Naive thymus-derived CD8-positive, alpha-beta T cell (primary cell): ENCODE results near the gene CALHM3. TPM values are rescaled to one million over a fixed set of nuclear protein-coding genes. Genes with fewer than 3 reads are reported as not detected.

Source experiments
- ATAC-seq, 2 donors: fragments of 150-1000 bp; cut with Tn5 transposase in 1 of 2; sonication (Bioruptor Pico), chemical (Tn5 transposase) in 1 of 2; 1 replicate in 1 of 2; 2 replicates in 1 of 2; pipeline ENCODE4 v1.10.0; 2021; ENCODE audit warnings: mild to moderate bottlenecking in 2 of 2, moderate library complexity in 2 of 2
- POLR2A ChIA-PET: fragments of 350-600 bp; sonication (Branson Sonifier 250); formaldehyde crosslinking; loops from one replicate; lab custom pipeline; 2021; ENCODE audit warnings: antibody characterized with exemption; lab: Charles Lee
- DNase-seq, 10 donors: peaks; one replicate each; pipeline versions ENCODE4 v3.0.0 to v3.0.0-alpha.2; 2020 to 2022
- H3K27ac Mint-ChIP-seq, 10 donors: one replicate each; pipeline ENCODE4 v1.8.0; 2020 to 2022; ENCODE audit warnings: mild to moderate bottlenecking in 10 of 10, mixed read lengths in 10 of 10, moderate library complexity in 4 of 10, inconsistent platforms in 1 of 10
- H3K27me3 Mint-ChIP-seq, 5 donors: one replicate each; pipeline ENCODE4 v1.8.0; 2021 to 2022; ENCODE audit warnings: mixed read lengths in 5 of 5
- H3K36me3 Mint-ChIP-seq, 3 donors: one replicate each; pipeline ENCODE4 v1.8.0; 2020 to 2022; ENCODE audit warnings: mixed read lengths in 3 of 3, mild to moderate bottlenecking in 2 of 3, inconsistent platforms in 1 of 3
- H3K4me1 Mint-ChIP-seq, 4 donors: one replicate each; pipeline ENCODE4 v1.8.0; 2021 to 2022; ENCODE audit warnings: mixed read lengths in 4 of 4
- H3K4me3 Mint-ChIP-seq, 10 donors: one replicate each; pipeline ENCODE4 v1.8.0; 2020 to 2022; ENCODE audit warnings: mild to moderate bottlenecking in 10 of 10, mixed read lengths in 10 of 10, moderate library complexity in 6 of 10, inconsistent platforms in 1 of 10
- H3K9me3 Mint-ChIP-seq, 9 donors: one replicate each; pipeline ENCODE4 v1.8.0; 2020 to 2022; ENCODE audit warnings: mixed read lengths in 9 of 9, mild to moderate bottlenecking in 3 of 9, inconsistent platforms in 1 of 9, moderate library complexity in 1 of 9
- polyA plus RNA-seq, 3 donors: library from polyadenylated mRNA; unstranded; fragments of 300-500 nt; fragmentation: Illumina TruSeq; gene quantifications; one replicate each; pipeline ENCODE4 v1.2.3, GENCODE V29; 2021
- total RNA-seq, 8 experiments: library from RNA in 2 of 8; stranded (reverse) in 2 of 8; gene quantifications; one replicate each; pipeline ENCODE4 v1.2.3 and lab custom pipeline; 2021 to 2026

CALHM3 gene
- total and polyA plus RNA-seq, 5 experiments from 2014 or later, result not detected

GRCh38 chr10:103451091-103451813, 27.8 kb downstream of the CALHM3 start:
- H3K27me3 Mint-ChIP-seq, result no peaks in the 10 kb centered on the region
- no peaks in the 10 kb centered on the region for H3K9me3 Mint-ChIP-seq
- peak overlapping the region; percentile 85 to 96 (median 90) for H3K4me3 Mint-ChIP-seq
- H3K27ac Mint-ChIP-seq, result peak overlapping the region; percentile 76 to 94 (median 90)
- peaks cover 26 to 57% (median 55%) of the 10 kb centered on the region in 4 donors for H3K4me1 Mint-ChIP-seq
- peak in 7 of 10 donors; percentile 27 to 46 (median 44) for DNase-seq
- POLR2A ChIA-PET, result interaction anchor here (0.6 to 2.5 kb wide), 8 partner anchors 8 to 155 kb away, joined by 3 to 18 read pairs (median 4); no protein-coding TSS in a partner anchor
- H3K36me3 Mint-ChIP-seq, result peaks cover 0 to 32% (median 0%) of the 10 kb centered on the region in 3 donors
- ATAC-seq, result peak; percentile 78 to 81

GRCh38 chr10:103450201-103450695, 28.8 kb downstream of the CALHM3 start:
- ATAC-seq, result no peak
- peak overlapping the region; percentile 28 to 96 (median 90) for H3K4me3 Mint-ChIP-seq
- no peaks in the 10 kb centered on the region for H3K9me3 Mint-ChIP-seq
- peaks cover 24 to 59% (median 55%) of the 10 kb centered on the region in 4 donors for H3K4me1 Mint-ChIP-seq
- no peaks in the 10 kb centered on the region for H3K27me3 Mint-ChIP-seq
- no peak for DNase-seq
- H3K27ac Mint-ChIP-seq, result peak overlapping the region in 8 of 10 donors; percentile 48 to 93 (median 88)
- POLR2A ChIA-PET, result interaction anchor here (0.8 to 1.2 kb wide), 3 partner anchors 23 to 53 kb away, joined by 3 to 4 read pairs (median 3); no protein-coding TSS in a partner anchor
- peaks cover 0 to 42% (median 0%) of the 10 kb centered on the region in 3 donors for H3K36me3 Mint-ChIP-seq

DNA sequence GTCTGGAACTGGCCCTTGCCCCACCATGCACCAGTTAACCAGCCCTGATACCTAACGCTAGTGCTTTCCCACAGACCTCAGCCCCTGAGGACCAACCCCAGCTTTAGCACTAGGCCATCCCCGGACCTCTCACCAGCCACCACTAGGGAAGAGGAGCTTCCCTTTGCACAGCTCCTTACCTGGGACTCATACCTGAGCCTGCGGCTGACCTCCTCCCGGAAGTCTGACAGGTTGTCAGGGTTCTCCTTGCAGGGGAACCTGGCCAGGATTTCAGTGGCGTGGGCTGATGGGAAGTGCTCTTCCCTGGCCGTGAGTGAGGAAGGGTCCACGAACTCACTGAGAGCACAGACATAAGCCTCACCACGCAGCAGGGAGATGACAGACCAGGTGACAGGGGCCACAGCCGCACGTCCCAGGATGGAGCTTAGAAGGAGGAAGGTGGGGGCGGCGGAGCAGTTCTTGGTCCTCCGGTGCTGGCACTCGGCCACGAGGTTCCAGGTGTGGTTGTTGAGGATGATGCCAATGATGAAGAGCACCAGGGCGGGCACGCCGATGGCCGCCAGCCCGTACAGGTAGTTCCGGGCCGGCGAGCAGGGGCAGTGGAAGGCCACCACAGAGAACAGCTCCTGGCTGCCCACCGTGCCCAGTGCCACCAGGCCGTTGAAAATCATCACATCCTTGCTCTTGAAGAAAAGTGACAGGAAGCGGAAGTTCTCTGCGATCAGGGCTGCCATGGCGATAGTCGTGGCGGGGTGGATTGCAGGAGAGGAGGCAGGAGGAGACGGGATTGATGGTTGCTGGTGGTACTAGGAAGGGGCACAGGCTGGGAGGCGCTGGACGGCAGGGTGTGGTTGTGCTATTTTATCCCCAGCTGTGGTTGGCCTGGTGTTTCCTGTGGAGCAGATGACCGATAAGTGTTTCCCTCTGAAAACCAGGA, 29.6 kb downstream of the CALHM3 start:
- peak overlapping the region; percentile 5 to 92 (median 82) for H3K27ac Mint-ChIP-seq
- no peaks in the 10 kb centered on the region for H3K9me3 Mint-ChIP-seq
- ATAC-seq, result no peak
- H3K36me3 Mint-ChIP-seq, result peaks cover 0 to 48% (median 0%) of the 10 kb centered on the region in 3 donors
- no peak for DNase-seq
- H3K27me3 Mint-ChIP-seq, result no peaks in the 10 kb centered on the region
- POLR2A ChIA-PET, result interaction anchor here (0.6 to 1.2 kb wide), 5 partner anchors 8 to 52 kb away, joined by 3 read pairs; no protein-coding TSS in a partner anchor
- H3K4me1 Mint-ChIP-seq, result peaks cover 27 to 59% (median 56%) of the 10 kb centered on the region in 4 donors
- peak overlapping the region in 9 of 10 donors; percentile 15 to 96 (median 85) for H3K4me3 Mint-ChIP-seq

DNA sequence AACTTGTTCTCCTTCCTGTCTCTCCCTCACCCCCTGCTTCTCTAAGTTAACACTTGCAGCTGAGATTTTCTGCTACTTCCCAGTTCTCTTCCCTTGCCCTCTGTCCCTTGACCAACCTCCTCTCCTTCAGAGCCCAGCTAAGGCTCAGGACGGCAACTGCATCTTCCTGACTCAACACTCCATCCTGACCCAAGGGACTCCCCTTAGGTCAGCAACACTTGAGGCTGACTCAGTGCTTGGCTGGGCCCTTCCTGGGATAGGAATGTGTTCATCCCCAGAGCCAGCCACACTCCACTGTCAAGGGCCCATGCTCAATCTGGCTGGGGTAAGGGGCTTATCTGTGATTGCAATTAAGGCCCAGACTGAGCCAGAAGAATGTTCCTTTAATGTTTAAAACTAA, 30.3 kb downstream of the CALHM3 start:
- peak overlapping the region in 4 of 10 donors; percentile 29 to 96 (median 61) for H3K4me3 Mint-ChIP-seq
- DNase-seq (no peak), ATAC-seq (no peak)
- no peaks in the 10 kb centered on the region for H3K27me3 Mint-ChIP-seq
- peaks cover 27 to 57% (median 54%) of the 10 kb centered on the region in 4 donors for H3K4me1 Mint-ChIP-seq
- H3K9me3 Mint-ChIP-seq, result no peaks in the 10 kb centered on the region
- POLR2A ChIA-PET, result interaction anchor here (0.6 to 1.2 kb wide), 3 partner anchors 9 to 26 kb away, joined by 3 read pairs; no protein-coding TSS in a partner anchor
- H3K27ac Mint-ChIP-seq, result peak overlapping the region; percentile 5 to 92 (median 85)
- peaks cover 0 to 55% (median 0%) of the 10 kb centered on the region in 3 donors for H3K36me3 Mint-ChIP-seq

DNA sequence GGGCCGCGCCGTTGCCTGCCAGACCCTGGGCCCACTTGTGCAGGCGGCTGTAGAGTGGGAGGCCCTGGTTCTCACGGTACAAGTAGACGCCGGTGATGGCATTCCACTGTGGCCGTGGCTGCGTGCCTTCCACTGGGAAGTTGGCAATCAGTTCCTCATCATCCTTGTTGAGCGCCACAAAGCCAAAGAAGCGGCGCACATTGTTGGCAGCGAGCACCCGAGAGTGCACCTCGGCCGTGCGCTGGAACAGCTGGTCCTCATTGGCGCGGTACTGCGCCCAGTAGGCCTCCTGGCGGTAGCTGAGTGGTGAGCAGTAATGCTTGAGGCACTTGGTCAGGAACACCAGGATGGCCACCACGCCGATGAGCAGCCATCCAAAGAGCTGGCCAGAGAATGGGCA, 31.9 kb downstream of the CALHM3 start:
- POLR2A ChIA-PET, result interaction anchor here (1.4 kb wide), 1 partner anchor 24 kb away, joined by 4 read pairs; no protein-coding TSS in a partner anchor
- peaks cover 0 to 68% (median 3%) of the 10 kb centered on the region in 3 donors for H3K36me3 Mint-ChIP-seq
- ATAC-seq (no peak), DNase-seq (no peak)
- no peaks in the 10 kb centered on the region for H3K9me3 Mint-ChIP-seq
- peaks cover 24 to 46% (median 42%) of the 10 kb centered on the region in 4 donors for H3K4me1 Mint-ChIP-seq
- no peaks in the 10 kb centered on the region for H3K27me3 Mint-ChIP-seq
- H3K4me3 Mint-ChIP-seq, result no peak overlapping the region
- H3K27ac Mint-ChIP-seq, result peak overlapping the region in 4 of 10 donors; percentile 36 to 87 (median 64)

GRCh38 chr10:103445767-103446567, 33.1 kb downstream of the CALHM3 start:
- Mint-ChIP-seq H3K4me3 (no peak overlapping the region), H3K27ac (peak overlapping the region in 3 of 10 donors; percentile 48 to 84 (median 69)), H3K9me3 (no peaks in the 10 kb centered on the region), H3K4me1 (peaks cover 21 to 38% (median 35%) of the 10 kb centered on the region in 4 donors), H3K36me3 (peaks cover 0 to 81% (median 3%) of the 10 kb centered on the region in 3 donors), H3K27me3 (no peaks in the 10 kb centered on the region)
- DNase-seq (no peak), ATAC-seq (no peak)
- POLR2A ChIA-PET, result interaction anchor here (1.4 kb wide), 1 partner anchor 25 kb away, joined by 4 read pairs; no protein-coding TSS in a partner anchor

DNA sequence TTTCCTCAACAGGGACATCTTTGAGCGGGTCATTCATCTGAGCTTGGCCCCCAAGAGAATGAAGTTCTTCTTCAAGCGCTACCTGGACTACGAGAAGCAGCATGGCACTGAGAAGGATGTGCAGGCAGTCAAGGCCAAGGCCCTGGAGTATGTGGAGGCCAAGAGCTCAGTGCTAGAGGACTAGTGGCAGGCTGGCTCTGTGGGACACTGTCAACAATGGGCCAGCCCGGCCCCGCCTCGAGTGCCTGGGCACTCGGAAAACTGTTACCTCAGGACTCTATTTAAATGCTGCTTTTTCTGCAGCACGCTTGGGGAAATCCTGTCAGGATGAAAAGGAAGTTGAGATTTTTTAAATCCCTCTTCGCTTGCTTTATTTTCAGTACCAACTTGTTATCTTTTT, 33.7 kb downstream of the CALHM3 start:
- DNase-seq (no peak), ATAC-seq (no peak)
- Mint-ChIP-seq H3K27ac (peak overlapping the region in 4 of 10 donors; percentile 37 to 74 (median 46)), H3K36me3 (peaks cover 0 to 87% (median 3%) of the 10 kb centered on the region in 3 donors), H3K4me3 (no peak overlapping the region), H3K9me3 (no peaks in the 10 kb centered on the region), H3K4me1 (peaks cover 19 to 32% (median 29%) of the 10 kb centered on the region in 4 donors), H3K27me3 (no peaks in the 10 kb centered on the region)
- POLR2A ChIA-PET, result no interaction called here

GRCh38 chr10:103444478-103444877, 34.6 kb downstream of the CALHM3 start:
- POLR2A ChIA-PET, result no interaction called here
- H3K4me3 Mint-ChIP-seq, result no peak overlapping the region
- no peaks in the 10 kb centered on the region for H3K9me3 Mint-ChIP-seq
- no peak for DNase-seq
- H3K27me3 Mint-ChIP-seq, result no peaks in the 10 kb centered on the region
- H3K4me1 Mint-ChIP-seq, result peaks cover 13 to 23% (median 20%) of the 10 kb centered on the region in 4 donors
- no peak for ATAC-seq
- peaks cover 0 to 90% (median 3%) of the 10 kb centered on the region in 3 donors for H3K36me3 Mint-ChIP-seq
- H3K27ac Mint-ChIP-seq, result peak overlapping the region in 2 of 10 donors; percentile 8 to 63

DNA sequence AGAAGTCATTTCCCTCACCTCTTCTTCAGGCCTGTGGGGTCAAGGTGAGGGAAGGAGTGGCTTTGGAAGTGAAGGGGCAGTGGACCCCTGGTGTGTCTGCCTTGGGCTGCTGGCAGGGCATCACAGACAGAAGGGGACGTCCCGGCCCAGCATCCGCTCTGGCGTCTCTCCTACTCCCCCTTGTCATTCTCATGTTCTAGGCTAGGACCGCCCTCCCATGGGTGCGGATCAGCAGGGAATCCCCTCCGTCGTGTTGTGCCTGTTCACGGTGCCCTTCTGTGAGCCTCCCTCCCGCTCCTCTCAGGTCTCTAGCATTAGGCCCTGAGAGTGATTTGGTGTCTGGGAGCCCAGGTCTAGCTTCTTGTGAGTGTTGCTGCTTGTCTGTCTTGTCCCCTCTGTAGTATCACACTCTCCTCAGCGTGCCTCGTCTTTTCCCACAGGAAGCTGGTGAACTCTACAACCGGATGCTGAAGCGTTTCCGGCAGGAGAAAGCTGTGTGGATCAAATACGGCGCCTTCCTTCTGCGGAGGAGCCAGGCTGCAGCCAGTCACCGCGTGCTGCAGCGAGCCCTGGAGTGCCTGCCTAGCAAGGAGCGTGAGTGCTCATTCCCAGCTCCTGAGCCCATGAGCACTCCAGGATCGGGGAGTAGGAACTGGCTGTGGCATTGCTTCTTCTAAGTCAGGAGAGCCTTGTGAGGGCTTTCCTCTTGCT, 35.4 kb downstream of the CALHM3 start:
- H3K4me1 Mint-ChIP-seq, result peaks cover 6 to 15% (median 11%) of the 10 kb centered on the region in 4 donors
- H3K36me3 Mint-ChIP-seq, result peaks cover 0 to 90% (median 3%) of the 10 kb centered on the region in 3 donors
- H3K27ac Mint-ChIP-seq, result peak overlapping the region in 4 of 10 donors; percentile 43 to 77 (median 74)
- no peak for DNase-seq
- POLR2A ChIA-PET, result interaction anchor here (1.1 kb wide), 1 partner anchor 8 kb away, joined by 3 read pairs; no protein-coding TSS in a partner anchor
- no peak for ATAC-seq
- no peaks in the 10 kb centered on the region for H3K27me3 Mint-ChIP-seq
- H3K4me3 Mint-ChIP-seq, result no peak overlapping the region
- H3K9me3 Mint-ChIP-seq, result no peaks in the 10 kb centered on the region

GRCh38 chr10:103442031-103442461, 37.0 kb downstream of the CALHM3 start:
- H3K27ac Mint-ChIP-seq, result peak overlapping the region in 2 of 10 donors; percentile 6 to 56
- no peaks in the 10 kb centered on the region for H3K9me3 Mint-ChIP-seq
- H3K4me1 Mint-ChIP-seq, result peaks cover 0 to 6% (median 5%) of the 10 kb centered on the region in 4 donors
- H3K27me3 Mint-ChIP-seq, result no peaks in the 10 kb centered on the region
- H3K36me3 Mint-ChIP-seq, result peaks cover 0 to 94% (median 13%) of the 10 kb centered on the region in 3 donors
- no peak for ATAC-seq
- POLR2A ChIA-PET, result interaction anchor here (0.6 kb wide), 1 partner anchor 875 kb away, joined by 4 read pairs; no protein-coding TSS in a partner anchor
- H3K4me3 Mint-ChIP-seq, result no peak overlapping the region
- DNase-seq, result no peak
